Activated CD4-positive, alpha-beta T cell treated with anti-CD3 and anti-CD28 coated beads, Interleukin-2, Interleukin-4, amounts not matched to agents 100 ng/mL and 50 ng/mL, durations not matched to agents 16 hours and 8 hours (primary cell): ENCODE measurements around the gene ZNF280C.
A peak's percentile ranks its signal among the peaks of the same experiment; 100 is the strongest.
"Not testable (repeated sequence)": the region's sequence is repeated elsewhere in the genome, so short reads cannot be mapped to it uniquely, and the experiment has no call there.

Experiments
- DNase-seq: peaks from one replicate; pipeline ENCODE4 v3.0.0-alpha.2; 2020; ENCODE audit warnings: low spot score

Gene ZNF280C

DNA sequence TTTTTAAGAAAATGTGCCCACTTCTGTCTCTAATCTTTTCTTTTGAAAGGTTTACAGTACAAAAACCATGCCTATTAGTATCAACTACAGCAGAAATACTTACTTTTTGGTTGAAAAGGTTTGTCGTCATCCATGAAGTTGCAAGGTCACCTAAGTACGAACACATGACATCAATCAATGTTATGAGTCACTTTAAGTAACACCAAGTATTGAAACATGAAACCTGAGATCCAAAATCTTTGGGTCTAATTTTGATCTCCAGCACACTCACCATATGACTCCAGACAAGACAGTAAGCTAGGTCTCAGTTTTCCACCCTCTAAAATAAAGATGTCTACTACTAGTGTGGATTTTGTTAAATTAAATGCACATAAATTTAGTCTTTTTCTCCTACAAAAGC, 8.4 kb downstream of the ZNF280C start:
- DNase-seq = peak; percentile 10

DNA sequence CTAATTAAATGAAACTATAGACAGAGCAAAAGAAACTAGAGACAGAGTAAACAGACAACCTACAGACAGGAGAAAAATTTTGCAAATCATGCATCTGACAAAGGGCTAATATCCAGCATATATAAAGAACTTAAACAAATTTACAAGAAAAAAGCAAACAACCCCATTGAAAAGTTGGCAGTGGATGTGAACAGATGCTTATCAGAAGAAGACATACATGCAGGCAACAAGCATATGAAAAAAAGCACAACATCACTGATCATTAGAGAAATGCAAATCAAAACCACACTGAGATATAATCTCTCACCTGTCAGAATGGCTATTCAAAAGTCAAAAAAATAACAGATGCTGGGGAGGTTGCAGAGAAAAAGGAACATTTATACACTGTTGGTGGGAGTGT, 14.8 kb downstream of the ZNF280C start:
- DNase-seq = no peak

DNA sequence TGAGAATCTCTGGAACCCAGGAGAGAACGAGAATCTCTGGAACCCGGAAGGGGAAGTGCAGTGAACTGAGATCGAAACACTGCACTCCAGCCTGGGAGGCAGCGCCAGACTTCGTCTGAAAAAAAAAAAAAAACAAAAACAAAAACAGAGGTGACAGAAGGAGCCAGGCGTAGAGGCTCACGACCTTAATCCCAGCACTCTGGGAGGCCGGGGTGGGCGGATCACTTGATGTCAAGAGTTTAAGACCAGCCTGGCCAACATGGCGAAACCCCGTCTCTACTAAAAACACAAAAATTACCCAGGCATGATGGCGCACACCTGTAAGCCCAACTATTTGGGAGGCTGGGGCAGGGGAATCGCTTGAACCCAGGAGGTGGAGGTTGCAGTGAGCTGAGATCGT, 17.0 kb downstream of the ZNF280C start:
- no peak for DNase-seq

DNA sequence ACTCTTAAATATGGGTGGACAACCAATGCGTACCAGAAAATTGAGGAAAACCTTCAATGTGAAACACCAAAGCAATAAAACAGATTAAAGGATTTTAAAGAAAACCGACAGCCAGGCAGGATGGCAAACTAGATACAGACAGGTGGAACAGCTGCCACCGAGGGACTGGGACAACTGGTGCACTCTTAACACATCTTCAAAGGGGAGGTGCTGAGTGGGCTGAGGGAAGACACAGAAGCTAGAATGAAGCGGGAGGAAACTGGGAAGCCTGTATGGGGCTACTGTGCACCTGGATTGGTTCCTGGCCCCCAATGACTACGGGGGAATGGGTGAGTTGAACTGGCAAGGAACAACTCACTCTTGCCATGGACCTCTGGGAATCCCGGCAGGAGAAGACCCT, 20.7 kb downstream of the ZNF280C start:
- no peak for DNase-seq

- DNase-seq = no peak
These were observed 22.6 kb downstream of the ZNF280C start for GRCh38 chrX:130246084-130246483.

DNA sequence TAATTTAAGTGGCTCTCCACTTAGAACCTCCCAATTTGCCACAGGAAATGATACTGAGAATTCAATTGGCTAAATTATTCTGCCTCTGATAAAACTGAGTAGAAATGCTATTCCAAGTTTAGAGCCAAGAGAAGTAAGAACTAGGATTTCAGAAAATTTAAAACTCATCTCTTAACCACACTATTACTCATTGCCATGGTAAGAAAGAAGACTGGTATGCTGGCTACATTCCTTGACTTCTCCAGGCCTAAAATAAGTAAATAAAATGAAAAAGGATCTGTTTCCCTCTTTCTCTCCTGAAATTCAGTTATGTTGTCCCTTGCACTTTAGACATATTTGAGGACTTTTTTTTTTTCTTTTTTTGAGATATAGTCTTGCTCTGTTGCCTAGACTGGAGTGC, 23.3 kb downstream of the ZNF280C start:
- no peak for DNase-seq

DNA sequence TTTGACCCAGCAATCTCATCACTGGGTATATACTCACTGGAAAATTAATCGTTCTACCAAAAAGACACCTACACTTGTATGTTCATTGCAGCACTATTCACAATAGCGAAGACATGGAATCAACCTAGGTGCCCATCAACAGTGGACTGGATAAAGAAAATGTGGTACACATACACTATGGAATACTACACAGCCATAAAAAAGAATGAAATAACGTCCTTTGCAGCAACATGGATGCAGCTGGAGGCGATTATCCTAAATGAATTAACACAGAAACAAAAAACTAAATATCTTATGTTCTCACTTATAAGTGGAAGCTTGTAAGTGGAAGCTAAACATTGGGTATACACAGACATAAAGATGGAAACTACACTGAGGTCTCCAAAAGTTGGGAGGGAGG, 37.5 kb downstream of the ZNF280C start:
- not testable (repeated sequence) for DNase-seq

GRCh38 chrX:130228871-130229270, 39.8 kb downstream of the ZNF280C start:
- no peak for DNase-seq

DNA sequence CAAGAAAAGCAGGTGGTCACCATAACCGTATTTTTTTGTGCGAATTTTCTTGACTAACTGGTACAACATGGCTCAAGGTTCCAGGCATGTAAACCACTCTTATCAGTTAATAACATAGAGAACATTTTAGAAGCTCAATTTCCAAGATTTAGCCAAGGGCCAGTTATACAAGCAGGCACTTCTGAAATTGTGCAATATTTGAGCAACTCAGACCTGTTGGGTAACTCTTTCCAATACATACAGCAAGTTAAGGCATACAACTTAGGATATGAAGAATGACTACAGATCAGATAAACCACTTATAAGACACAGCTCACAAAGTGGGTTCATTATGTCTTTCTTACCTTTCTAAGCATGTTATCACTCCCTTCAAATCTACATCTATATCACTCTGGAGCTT, 43.9 kb downstream of the ZNF280C start:
- DNase-seq = no peak

GRCh38 chrX:130216320-130216719, 52.4 kb downstream of the ZNF280C start:
- DNase-seq = peak; percentile 14

DNA sequence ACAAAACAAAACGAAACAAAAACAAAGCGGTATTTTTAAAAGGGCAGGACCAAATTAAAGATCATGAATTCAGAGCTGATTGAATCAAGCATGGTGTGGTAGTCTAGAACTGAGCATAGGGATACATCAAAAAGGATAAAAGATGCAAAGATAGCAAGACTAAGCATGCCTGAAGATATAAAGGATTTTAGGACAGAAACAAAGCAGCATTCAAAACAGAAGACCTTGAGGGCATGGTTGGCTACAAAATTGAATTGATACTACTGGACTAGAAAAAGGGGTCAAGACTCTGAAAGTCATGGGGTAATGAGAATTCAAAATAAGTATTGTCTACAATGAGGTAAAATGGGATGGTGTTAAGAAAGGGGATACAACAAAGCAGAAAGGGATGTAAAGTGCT, 55.3 kb downstream of the ZNF280C start:
- DNase-seq = no peak

GRCh38 chrX:130212371-130212770, 56.3 kb downstream of the ZNF280C start:
- peak; percentile 45 for DNase-seq

DNA sequence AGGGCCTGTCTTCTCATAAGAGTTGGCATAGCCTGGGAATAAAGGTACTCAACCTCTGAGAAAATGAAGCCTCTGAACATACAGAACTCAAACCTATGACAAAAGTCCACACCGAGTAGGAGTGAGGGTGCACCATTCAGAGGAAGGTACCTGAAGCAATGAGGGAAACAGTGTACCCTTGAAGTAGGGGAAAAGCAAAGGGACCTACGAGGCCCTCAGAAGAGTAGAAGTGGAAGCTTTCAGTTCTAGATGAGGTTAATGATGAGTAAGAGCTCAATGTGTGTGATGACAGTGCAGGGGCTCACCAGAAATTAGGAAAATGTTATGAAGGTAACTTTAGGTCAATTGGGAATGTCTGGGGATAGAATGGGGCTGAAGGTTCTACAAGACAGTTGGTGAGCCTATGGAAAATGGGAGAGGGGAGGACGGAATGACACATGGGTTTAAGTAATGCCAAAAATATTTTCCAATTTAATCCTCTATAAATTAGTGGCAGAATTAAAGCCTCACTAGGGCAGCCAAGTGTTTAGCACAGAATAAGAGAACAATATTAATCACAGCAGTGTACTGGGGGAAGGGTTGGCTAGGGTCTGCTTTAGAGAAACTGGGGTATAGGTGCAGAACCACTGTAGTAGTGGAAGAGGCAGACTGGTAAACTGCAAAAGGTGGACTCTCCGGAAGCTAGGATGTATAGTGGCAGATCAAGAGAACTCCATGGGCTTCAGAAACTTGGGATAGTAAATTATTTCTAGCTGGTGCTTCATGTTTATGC, 57.1 kb downstream of the ZNF280C start:
- DNase-seq = peak; percentile 36

DNA sequence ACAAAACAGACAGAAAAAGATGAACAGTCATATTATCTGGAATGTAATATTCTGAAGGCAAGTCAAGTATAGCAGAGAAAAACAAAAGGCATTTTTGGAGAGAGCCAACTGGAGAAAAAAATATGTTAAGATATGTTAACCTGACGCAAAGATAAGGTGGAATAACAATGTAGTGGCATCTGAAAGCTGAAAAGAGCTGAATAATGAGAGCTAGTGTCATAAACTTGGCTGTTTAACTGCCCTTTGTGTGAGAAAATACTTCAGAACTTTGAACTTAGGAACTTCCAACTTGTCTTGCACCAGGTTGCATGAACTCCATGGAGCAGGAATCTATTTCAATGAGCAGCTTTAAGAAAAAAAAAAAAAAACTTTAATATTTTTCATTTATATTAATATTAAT, 64.1 kb downstream of the ZNF280C start:
- no peak for DNase-seq

GRCh38 chrX:130197464-130197863, 71.2 kb downstream of the ZNF280C start:
- no peak for DNase-seq

GRCh38 chrX:130196466-130196865, 72.2 kb downstream of the ZNF280C start:
- no peak for DNase-seq

DNA sequence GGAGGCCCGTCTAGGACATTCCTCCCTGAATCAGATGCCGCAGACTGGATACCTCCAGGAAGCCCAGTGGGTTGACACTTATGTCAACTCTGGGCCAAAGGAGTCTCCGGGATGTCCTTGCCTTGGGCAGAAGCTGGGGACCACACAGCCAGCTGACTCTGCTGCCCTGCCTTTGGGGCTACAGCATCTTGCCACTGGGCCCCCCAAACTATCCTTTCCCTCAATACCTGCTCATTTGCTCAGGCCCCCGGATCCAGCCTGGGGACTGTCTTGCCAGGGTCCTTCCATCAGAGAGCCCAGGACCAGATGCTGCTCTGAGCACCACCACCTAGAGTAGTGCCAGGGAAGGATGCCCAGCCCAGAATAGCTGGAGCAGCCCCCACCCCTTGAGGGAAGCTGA, 77.9 kb downstream of the ZNF280C start:
- no peak for DNase-seq

GRCh38 chrX:130186651-130187050, 82.0 kb downstream of the ZNF280C start:
- no peak for DNase-seq

GRCh38 chrX:130184857-130185256, 83.8 kb downstream of the ZNF280C start:
- DNase-seq = no peak

- DNase-seq = no peak
These were observed 84.5 kb downstream of the ZNF280C start for GRCh38 chrX:130184168-130184567.

DNA sequence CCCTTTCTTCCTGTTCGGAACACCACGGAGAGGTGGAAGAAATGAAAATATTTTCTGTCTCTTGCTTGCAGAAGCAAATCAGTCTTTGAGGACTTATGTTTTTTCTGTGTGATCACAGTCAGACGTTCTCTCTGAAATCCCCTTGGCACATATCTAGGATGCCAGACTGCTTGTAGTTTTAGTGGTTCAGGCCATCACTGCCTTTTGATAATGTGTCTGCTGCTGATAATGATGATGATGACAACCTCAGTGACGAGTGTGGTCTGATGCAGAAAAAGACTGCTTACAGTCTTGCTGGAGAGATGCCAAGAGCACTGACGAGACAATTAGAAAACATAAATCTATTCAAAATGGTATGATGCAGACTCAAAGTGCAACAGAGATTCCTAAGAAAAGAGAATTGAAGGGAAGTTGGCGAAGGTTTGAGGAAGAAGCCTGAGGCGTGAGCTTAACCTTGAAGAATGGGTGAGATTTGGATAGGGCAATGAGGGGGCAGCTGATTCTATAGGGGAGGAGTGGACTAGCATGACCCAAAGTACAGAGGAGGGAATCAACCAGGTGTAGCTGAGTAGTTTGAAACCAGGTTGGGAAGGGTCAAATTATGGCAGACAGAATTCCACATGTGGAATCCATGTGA, 89.0 kb downstream of the ZNF280C start:
- DNase-seq = no peak

DNA sequence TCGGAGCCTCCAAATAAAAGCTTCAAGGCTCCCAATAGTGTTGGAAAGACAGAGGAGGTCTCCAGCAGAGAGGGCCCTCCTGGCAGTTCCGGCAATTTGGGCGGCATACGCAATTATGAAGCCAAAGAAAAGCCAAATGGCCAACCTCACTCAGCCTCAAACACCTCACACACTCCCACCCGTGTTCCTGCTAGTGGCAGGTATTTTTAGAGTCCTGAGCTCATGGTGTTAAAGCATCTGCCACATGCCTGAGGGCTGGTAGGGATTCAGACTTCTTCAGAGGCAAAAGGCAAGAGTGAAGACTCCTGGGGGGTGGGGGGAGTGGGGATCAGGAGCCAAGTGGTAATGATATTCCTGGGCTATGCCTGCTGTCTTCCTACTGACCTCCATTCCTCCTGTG, 89.5 kb downstream of the ZNF280C start:
- no peak for DNase-seq

GRCh38 chrX:130176942-130177341, 91.8 kb downstream of the ZNF280C start:
- DNase-seq = no peak

DNA sequence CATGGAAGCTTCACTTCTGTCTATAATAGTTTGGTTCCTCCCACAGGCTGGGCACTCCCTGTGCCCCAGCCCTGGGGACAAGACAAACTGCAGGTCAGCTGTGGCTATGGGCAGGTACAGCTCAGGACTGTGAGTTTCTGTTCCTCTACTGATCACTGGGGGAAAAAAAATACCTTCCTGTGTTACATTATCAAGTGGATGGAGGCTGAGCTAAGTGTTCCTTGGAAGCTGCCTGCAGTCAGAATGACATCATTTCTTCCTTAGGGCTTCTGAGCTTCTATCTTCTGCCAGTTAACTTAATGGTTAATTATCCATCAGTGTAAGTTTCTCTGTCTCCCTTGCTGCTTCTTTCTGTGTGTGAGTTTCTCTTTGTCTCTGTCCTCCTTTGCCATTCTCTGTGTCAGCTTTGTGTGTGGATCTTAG, 92.3 kb downstream of the ZNF280C start:
- DNase-seq = no peak
